Activated CD4-positive, alpha-beta memory T cell treated with anti-CD3 and anti-CD28 coated beads for 36 hours (primary cell): ENCODE data around the gene HOXB4. TPM values are rescaled to one million over a fixed set of nuclear protein-coding genes. Genes with fewer than 3 reads are reported as not detected.

Source experiments
- CTCF ChIA-PET: fragments of 350-600 bp; sonication (Branson Sonifier 250); formaldehyde crosslinking; loops from one replicate; lab custom pipeline; 2021; ENCODE audit warnings: antibody characterized with exemption, inconsistent platforms; lab: Charles Lee
- POLR2A ChIA-PET: fragments of 350-600 bp; sonication (Branson Sonifier 250); formaldehyde crosslinking; loops from one replicate; lab custom pipeline; 2021; ENCODE audit warnings: antibody characterized with exemption; lab: Charles Lee
- DNase-seq: peaks from one replicate; pipeline ENCODE4 v3.0.0-alpha.2; 2020
- H3K27ac Mint-ChIP-seq: one replicate; pipeline ENCODE4 v1.8.0; 2021; ENCODE audit warnings: mixed read lengths
- H3K27me3 Mint-ChIP-seq: one replicate; pipeline ENCODE4 v1.8.0; 2021; ENCODE audit warnings: mixed read lengths
- H3K36me3 Mint-ChIP-seq: one replicate; pipeline ENCODE4 v1.8.0; 2021; ENCODE audit warnings: mixed read lengths
- H3K4me1 Mint-ChIP-seq: one replicate; pipeline ENCODE4 v1.8.0; 2021; ENCODE audit warnings: low read depth, mixed read lengths
- H3K4me3 Mint-ChIP-seq: one replicate; pipeline ENCODE4 v1.8.0; 2021; ENCODE audit warnings: mild to moderate bottlenecking, mixed read lengths
- H3K9me3 Mint-ChIP-seq: one replicate; pipeline ENCODE4 v1.8.0; 2021; ENCODE audit warnings: mixed read lengths
- intact Hi-C: fragments of 100-400 bp; cut with micrococcal nuclease; formaldehyde crosslinking; loops from one replicate; pipeline ENCODE4 v1.15.1; 2023
- total RNA-seq, 2 experiments: library from RNA; stranded (reverse); gene quantifications; one replicate each; pipeline ENCODE4 v1.2.3, GENCODE V29; 2021

The HOXB4 gene
- total RNA-seq, 2 experiments from 2014 or later = 2.3 TPM

GRCh38 chr17:48551214-48551555 is 27.0 kb downstream of the HOXB4 start:
- CTCF ChIA-PET = no interaction called here
- Mint-ChIP-seq H3K4me3 (no peak overlapping the region), H3K27me3 (peaks cover 5% of the 10 kb centered on the region), H3K36me3 (no peaks in the 10 kb centered on the region), H3K27ac (no peak overlapping the region), H3K9me3 (no peaks in the 10 kb centered on the region), H3K4me1 (peaks cover 24% of the 10 kb centered on the region)
- POLR2A ChIA-PET = interaction anchor here (1.2 kb wide), 1 partner anchor 10 kb away, joined by 3 read pairs; no protein-coding TSS in a partner anchor
- intact Hi-C loops = no loop called here
- no peak for DNase-seq

GRCh38 chr17:48550502-48551213 is 27.5 kb downstream of the HOXB4 start:
- ChIA-PET POLR2A (interaction anchor here (1.2 kb wide), 1 partner anchor 10 kb away, joined by 3 read pairs; no protein-coding TSS in a partner anchor), CTCF (no interaction called here)
- Mint-ChIP-seq H3K27ac (no peak overlapping the region), H3K4me1 (peaks cover 27% of the 10 kb centered on the region), H3K4me3 (no peak overlapping the region), H3K9me3 (no peaks in the 10 kb centered on the region), H3K36me3 (no peaks in the 10 kb centered on the region), H3K27me3 (peaks cover 2% of the 10 kb centered on the region)
- no peak for DNase-seq
- intact Hi-C loops = no loop called here

- intact Hi-C loops = loop anchor here (2.0 kb wide), 1 partner anchor 39 kb away; no protein-coding TSS in a partner anchor
- Mint-ChIP-seq H3K4me1 (peaks cover 27% of the 10 kb centered on the region), H3K9me3 (no peaks in the 10 kb centered on the region), H3K27me3 (peaks cover 2% of the 10 kb centered on the region), H3K4me3 (no peak overlapping the region), H3K36me3 (no peaks in the 10 kb centered on the region), H3K27ac (no peak overlapping the region)
- ChIA-PET POLR2A (no interaction called here), CTCF (no interaction called here)
- DNase-seq = no peak
Observed at GRCh38 chr17:48549914-48550501, 28.1 kb downstream of the HOXB4 start.

DNA sequence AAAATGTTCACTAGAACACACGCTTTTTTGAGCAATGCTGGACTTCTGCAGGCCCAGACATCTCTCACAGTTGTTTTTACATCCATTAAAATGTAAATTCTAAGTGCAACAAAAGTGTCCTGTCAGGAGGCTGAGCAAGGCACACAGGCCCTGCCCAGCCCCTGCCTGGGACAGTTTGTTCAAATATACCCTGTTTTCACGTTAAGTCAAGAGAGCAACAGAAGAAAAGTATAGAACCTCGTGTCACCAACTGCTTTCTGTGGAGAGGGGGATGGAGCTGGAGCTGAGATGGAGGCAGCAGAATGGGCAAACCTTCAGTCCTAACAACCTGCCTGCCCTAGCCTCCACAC is 28.9 kb downstream of the HOXB4 start:
- ChIA-PET CTCF (no interaction called here), POLR2A (no interaction called here)
- H3K36me3 Mint-ChIP-seq = no peaks in the 10 kb centered on the region
- H3K27me3 Mint-ChIP-seq = peaks cover 3% of the 10 kb centered on the region
- intact Hi-C loops = loop anchor here (2.0 kb wide), 1 partner anchor 38 kb away; no protein-coding TSS in a partner anchor
- H3K4me3 Mint-ChIP-seq = no peak overlapping the region
- peaks cover 26% of the 10 kb centered on the region for H3K4me1 Mint-ChIP-seq
- H3K9me3 Mint-ChIP-seq = no peaks in the 10 kb centered on the region
- no peak overlapping the region for H3K27ac Mint-ChIP-seq
- no peak for DNase-seq

GRCh38 chr17:48548523-48549280 is 29.4 kb downstream of the HOXB4 start:
- Mint-ChIP-seq H3K4me3 (peak overlapping the region; percentile 67), H3K27ac (peak overlapping the region; percentile 85), H3K9me3 (no peaks in the 10 kb centered on the region), H3K27me3 (peaks cover 7% of the 10 kb centered on the region), H3K4me1 (peaks cover 29% of the 10 kb centered on the region), H3K36me3 (no peaks in the 10 kb centered on the region)
- DNase-seq = no peak
- intact Hi-C loops = loop anchor here (2.0 kb wide), 1 partner anchor 38 kb away; no protein-coding TSS in a partner anchor
- CTCF ChIA-PET = interaction anchor here (1.7 to 2.5 kb wide), 2 partner anchors 56 to 241 kb away, joined by 5 to 7 read pairs; no protein-coding TSS in a partner anchor
- POLR2A ChIA-PET = no interaction called here

DNA sequence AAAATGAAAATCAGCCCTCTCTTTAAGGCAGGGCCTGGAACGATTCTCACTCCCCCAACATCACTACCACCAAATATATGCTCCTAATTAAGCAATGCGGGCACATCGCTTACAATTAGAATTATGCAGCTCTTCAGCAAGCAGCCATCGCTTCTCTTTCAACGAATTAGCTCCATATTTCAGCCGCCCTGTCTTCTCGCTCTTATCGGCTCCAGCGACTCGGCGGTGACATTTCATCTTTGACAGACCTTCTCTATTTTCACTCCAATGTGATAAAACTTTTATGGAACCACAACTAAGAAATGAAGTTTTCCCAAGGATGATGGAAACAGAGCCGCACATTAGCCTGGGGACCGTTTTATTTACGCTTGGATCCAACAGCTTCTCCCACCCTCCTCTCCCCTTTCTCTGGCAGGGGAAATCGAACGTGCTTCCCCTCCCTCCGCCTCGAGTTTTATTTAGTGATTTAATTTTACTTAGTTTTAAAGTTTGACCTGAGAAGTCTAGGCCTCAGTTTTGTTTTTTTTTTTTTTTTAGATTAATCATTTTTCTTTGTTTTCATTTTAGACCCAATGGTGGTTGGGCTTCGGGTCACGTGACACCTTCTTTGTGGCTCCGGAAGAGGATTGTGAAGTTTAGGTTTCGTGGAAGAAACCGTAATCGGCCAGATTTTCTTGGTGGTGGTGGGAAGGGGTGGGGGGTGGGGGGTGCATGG is 30.2 kb downstream of the HOXB4 start:
- Mint-ChIP-seq H3K9me3 (no peaks in the 10 kb centered on the region), H3K36me3 (peaks cover 3% of the 10 kb centered on the region)

DNA sequence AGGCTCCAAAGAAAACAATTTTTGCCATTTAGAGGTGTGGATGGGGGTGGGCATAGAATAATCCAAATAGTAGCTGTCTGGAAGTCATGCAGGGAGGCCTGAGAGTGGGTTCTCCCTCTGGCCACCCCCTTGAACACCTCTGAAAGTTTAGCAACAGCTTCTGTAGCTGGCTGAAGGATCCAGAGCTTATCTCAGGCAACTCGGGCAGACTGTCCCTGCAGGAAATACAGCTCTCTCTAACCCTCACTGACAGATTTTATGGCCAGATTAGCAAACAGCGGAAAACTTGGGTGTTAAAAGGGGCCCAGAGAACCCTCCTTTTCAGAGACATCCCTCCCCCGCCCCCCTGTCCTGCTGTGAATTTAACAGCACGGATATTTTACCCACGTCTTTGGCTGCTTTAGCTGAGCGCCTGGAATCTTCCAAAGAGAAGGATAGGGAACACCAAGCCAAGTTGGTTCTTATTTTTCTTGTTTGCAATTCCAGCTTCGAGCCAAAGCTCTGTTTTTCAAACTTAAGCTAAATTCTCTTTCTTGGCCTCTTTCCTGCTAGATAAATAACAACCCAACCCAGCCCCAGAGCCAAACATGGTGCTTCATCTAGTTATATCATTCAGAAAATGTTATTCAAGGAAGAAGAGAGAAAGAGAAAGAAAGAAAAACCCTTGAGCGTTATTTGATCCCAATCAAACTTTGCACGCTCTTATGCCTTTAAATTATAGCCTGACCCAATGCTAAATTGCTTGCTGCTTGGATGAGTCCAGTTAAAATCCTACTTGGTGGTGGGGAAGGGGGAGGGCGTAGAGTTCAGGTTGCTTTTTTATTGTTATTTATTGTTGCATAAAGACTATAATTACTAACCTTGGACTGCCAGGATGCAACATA is 31.0 kb downstream of the HOXB4 start:
- Mint-ChIP-seq H3K4me1 (peaks cover 32% of the 10 kb centered on the region), H3K27ac (peak overlapping the region; percentile 85), H3K4me3 (peak overlapping the region; percentile 67), H3K27me3 (peaks cover 15% of the 10 kb centered on the region), H3K9me3 (no peaks in the 10 kb centered on the region), H3K36me3 (peaks cover 9% of the 10 kb centered on the region)
- POLR2A ChIA-PET = interaction anchor here (1.2 kb wide), 1 partner anchor 8 kb away, joined by 3 read pairs; no protein-coding TSS in a partner anchor
- intact Hi-C loops = no loop called here
- CTCF ChIA-PET = interaction anchor here (1.7 to 2.5 kb wide), 2 partner anchors 54 to 239 kb away, joined by 5 to 7 read pairs; no protein-coding TSS in a partner anchor
- DNase-seq = peak; percentile 25

More for the DNA sequence above, 30.2 kb downstream of the HOXB4 start:
- Mint-ChIP-seq H3K4me3 (peak overlapping the region; percentile 67), H3K27me3 (peaks cover 9% of the 10 kb centered on the region), H3K4me1 (peaks cover 29% of the 10 kb centered on the region), H3K27ac (peak overlapping the region; percentile 85)
- POLR2A ChIA-PET = no interaction called here
- peak; percentile 58 for DNase-seq
- CTCF ChIA-PET = interaction anchor here (1.7 to 2.5 kb wide), 2 partner anchors 55 to 240 kb away, joined by 5 to 7 read pairs; no protein-coding TSS in a partner anchor
- intact Hi-C loops = loop anchor here (2.0 kb wide), 1 partner anchor 37 kb away; no protein-coding TSS in a partner anchor

GRCh38 chr17:48546137-48546923 is 31.8 kb downstream of the HOXB4 start:
- Mint-ChIP-seq H3K4me1 (peaks cover 32% of the 10 kb centered on the region), H3K9me3 (no peaks in the 10 kb centered on the region), H3K36me3 (peaks cover 11% of the 10 kb centered on the region), H3K27ac (peak overlapping the region; percentile 85), H3K4me3 (peak overlapping the region; percentile 67), H3K27me3 (peaks cover 18% of the 10 kb centered on the region)
- intact Hi-C loops = no loop called here
- POLR2A ChIA-PET = interaction anchor here (1.2 kb wide), 1 partner anchor 9 kb away, joined by 3 read pairs; no protein-coding TSS in a partner anchor
- CTCF ChIA-PET = interaction anchor here (2.5 kb wide), 1 partner anchor 54 kb away, joined by 7 read pairs; no protein-coding TSS in a partner anchor
- DNase-seq = no peak

DNA sequence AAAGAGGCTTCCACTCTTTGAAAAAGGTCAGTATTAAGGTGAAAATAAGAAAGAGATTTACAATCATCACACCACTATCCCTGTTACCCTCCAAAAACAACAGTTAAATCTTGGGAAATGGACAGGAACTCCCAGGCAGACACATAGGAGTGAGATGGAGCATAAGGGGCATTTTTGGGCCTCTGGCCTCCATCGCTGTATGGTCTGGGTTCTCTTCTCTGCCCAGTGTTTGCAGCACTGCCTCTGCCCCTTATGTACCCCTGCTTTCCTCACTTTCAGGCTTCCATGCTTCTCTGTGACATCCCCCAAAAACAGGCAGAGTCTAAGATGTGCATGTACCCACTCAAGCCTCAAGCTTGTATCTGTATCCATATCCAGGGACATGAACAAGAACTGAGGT is 32.6 kb downstream of the HOXB4 start:
- Mint-ChIP-seq H3K4me1 (peaks cover 32% of the 10 kb centered on the region), H3K4me3 (peak overlapping the region; percentile 84), H3K27me3 (peaks cover 18% of the 10 kb centered on the region), H3K36me3 (peaks cover 11% of the 10 kb centered on the region), H3K27ac (peak overlapping the region; percentile 96), H3K9me3 (no peaks in the 10 kb centered on the region)
- ChIA-PET POLR2A (no interaction called here), CTCF (no interaction called here)
- no peak for DNase-seq
- intact Hi-C loops = no loop called here

GRCh38 chr17:48545022-48545375 is 33.2 kb downstream of the HOXB4 start, which contains the start of gene HOXB2:
Gene HOXB2, minus strand, starts transcription at chr17:48545109. Its CDS starts 198 bp downstream, at chr17:48544911.
- Mint-ChIP-seq H3K9me3 (no peaks in the 10 kb centered on the region), H3K4me3 (peak within 1 kb of the TSS; percentile 84), H3K4me1 (peaks cover 37% of the 10 kb centered on the region), H3K36me3 (peaks cover 11% of the 10 kb centered on the region), H3K27ac (peak within 1 kb of the TSS; percentile 96), H3K27me3 (peaks cover 18% of the 10 kb centered on the region)
- DNase-seq = no peak
- intact Hi-C loops = no loop called here
- POLR2A ChIA-PET = no interaction called here
- CTCF ChIA-PET = no interaction called here
